Dermis microvascular lymphatic vessel endothelial cell (primary cell): Measurements from ENCODE around the gene GLS. TPM values are rescaled to one million over a fixed set of nuclear protein-coding genes. Genes with fewer than 3 reads are reported as not detected.
"Not testable (repeated sequence)": the region's sequence is repeated elsewhere in the genome, so short reads cannot be mapped to it uniquely, and the experiment has no call there.

Experiments used
- DNase-seq, 2 donors: peaks; one replicate each; pipeline versions ENCODE4 v3.0.0 to v3.0.0-alpha.2; 2010; ENCODE audit warnings: low read depth in 2 of 2
- total RNA-seq: library from RNA; depleted of rRNA; stranded (reverse); fragments of >200 nt; gene quantifications from 2 replicates; pipeline ENCODE4 v1.2.1, GENCODE V29; 2014

GLS gene
- total RNA-seq, 1 donor from 2014 or later, result 117 TPM

DNA sequence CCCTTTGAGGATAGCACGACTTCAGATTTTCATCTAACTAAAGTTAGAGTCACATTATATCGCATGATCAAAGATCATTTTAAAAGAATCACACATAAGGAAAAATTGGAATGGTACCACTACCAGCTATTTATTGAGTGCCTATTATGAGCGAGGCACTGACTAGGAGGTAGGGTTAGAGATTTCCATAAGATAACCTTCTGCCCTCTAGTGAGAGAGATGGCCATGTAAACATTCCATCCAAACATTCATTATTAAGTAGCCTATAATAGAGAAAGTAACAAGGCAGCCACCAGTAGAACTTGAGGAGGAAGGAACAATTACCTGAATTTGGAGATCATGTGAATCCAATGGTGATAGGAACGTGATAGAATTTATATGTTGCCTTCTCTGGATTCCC, 25.4 kb upstream of the GLS start:
- no peak for DNase-seq

DNA sequence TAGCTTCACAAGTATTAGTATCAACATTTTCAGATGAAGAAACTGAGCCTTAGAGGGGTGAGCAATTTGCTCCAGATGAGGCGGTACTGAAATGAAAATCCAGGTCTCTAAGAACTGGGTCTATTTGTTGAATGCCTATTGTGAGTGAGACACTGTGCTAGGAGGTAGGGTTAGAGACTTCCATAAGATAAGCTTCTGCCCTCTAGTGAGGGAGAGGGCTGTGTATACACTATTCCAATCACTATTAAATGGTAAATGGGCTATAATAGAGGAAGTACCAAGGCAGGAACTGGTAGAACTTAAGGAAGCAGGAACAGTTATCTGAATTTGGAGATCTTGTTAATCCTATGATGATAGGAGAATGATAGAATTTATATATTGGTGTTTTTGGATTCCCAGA, 23.6 kb upstream of the GLS start:
- DNase-seq, result no peak

DNA sequence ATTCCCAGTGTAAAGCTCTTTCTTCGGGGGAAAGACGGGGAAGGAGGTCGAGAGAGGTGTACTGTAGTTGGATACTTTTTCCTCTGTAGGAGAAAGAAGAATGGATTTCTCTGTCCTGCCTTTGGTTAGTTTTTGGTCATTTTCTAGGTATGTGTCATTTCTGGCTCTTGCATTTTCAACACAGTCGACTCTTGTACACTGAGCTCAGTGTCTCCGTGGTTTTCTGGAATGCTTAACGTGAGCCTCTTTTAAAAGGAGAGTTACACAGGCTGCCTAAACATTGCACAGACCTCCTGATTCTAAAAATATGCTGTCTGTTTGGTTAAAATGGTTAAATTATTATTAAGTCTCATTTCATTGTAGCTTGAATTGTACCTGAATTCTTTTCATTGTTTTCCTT, 21.8 kb upstream of the GLS start:
- no peak for DNase-seq

DNA sequence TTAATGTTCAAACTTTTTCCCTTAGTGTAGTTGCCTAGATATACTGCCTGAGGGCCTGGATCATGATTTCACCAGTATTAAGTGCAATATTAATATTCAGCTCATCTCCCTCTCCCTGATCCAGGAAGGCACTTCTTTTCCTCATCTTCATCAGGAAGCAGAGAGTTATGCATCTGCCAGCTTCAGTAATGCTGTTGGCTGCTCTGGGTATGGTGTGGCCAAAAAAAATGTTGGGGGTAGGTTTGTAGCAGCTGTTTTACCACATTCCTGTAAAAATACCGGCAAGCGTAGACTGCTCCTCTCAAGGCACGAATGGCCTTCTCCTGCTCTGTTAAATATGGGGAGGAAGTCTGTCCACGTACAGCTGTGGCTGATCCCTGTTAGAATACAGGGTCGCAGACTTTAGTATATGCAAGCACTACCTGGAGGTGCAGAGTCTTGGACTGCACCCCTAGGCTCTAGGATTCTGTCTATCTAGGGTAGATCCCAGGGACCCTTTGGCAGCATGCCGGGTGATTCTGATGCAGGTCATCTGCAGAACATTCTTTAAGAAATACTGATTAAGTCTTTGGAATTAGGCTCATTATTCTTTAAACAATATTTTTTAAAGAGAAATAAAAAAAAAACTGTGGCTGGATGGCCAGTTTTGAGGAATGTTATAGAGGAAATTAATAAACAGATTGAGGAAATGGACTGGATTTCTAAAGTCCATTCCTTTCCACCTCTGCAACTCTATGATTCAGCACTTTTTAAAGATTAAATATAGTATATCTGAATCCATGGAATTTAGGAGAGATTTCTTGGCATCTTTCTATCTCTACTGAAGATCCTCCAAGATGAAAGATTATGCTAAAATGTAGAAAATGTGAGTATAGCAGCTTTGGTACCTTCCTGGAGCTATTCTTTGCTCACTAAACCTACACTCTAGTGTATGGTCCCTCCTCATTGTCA, 21.0 kb upstream of the GLS start:
- DNase-seq, result no peak

DNA sequence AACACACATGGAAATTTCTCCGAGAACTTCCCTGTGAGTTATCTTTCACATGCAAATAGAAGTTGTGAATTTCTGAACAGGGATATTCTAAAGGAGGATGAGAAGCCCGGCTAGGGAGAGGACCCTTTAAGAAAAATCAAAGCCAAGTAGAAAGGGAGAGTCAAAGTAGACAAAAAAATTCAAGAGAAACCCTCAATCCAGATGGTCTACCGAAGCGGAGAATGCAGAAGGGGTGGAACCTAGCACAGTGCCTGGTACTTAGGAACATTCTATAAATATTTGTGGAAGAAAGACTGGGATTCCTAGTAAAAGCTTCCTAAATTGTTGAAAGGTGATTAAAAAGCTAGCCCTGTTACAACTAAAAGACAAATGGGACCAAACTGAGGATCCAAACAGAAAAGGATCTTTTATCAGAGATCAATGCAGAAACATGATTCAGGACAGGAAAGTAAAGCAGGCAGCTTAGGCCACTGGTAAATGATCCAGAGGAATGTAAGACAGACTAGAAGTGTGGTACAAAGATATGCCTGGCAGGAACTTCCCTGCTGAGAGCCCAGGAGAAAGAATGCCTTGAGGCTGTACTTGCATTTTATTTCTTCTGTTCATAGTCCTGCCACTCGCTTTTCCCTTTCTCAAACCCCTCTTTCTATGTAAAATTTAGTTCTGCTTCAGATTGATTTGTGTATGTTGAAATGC, 19.5 kb upstream of the GLS start:
- DNase-seq, result no peak

DNA sequence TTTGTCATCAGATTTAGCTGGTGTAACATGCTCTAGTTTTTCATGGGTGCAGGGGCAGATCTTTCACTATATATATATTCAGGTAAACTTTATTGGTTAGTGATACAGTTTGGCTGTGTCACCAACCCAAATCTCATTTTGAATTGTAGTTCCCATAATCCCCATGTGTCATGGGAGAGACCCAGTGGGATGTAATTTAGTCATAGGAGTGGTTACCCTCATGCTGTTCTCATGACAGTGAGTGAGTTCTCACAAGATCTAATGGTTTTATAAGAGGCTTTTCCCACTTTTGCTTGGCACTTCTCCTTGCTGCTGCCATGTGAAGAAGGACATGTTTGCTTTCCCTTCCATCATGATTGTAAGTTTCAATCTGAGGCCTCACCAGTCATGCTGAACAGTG, 18.5 kb upstream of the GLS start:
- not testable (repeated sequence) for DNase-seq

DNA sequence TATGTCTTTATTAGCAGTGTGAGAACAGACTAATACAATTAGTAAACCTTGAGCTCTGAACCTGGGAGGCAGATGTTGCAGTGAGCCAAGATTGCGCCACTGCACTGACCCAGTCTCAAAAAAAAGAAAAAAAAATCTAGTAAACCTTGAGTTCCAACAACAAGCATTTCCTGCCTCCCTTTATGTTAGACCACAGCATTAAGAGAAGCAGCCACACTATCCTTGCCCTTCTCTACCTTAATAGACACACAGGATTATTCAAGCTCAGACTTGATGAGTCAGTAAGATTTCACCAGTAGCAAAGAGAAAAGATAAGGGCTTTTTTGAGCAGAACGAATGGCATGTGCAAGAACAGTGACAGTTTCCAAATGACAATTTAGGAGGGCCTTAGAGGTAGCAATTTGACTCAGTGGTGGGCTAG, 18.0 kb upstream of the GLS start:
- DNase-seq, result no peak

DNA sequence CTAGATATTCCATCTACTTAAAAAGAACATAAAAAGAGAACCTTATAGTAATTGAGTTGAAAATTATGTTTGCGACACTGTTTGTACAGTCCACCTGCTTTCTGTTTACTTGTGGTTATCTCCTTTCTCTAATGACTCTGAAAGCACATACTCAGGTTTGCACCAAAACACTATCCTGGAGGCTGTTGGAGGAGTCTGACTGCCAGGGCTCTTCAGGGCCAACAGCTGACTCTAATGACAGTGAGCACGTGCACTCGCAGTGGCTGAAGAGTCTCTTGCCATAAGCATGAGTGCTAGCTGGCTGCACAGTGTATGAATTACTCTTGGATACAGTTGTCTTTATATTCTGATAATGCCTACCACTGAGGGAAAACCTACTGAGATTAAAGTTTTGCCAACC, 16.7 kb upstream of the GLS start:
- DNase-seq, result no peak

DNA sequence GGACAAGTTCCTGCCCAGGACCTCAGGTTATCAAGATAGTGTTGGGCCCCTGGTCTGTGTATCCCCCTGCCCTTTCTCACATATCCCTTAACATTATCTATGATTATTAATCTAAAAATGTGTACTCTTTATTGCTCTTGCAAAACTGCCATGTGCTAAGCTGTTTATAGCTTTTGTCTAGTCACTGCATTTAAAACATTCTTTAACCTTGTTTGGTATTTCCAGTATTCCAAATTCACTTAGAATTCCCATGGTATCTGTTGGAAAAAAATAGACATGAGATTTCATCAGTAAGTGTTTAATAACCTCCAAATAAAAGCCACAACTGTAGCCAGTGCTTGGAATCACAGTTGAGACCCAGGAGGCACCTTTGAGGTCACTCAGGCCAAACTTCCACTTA, 16.2 kb upstream of the GLS start:
- DNase-seq, result no peak

DNA sequence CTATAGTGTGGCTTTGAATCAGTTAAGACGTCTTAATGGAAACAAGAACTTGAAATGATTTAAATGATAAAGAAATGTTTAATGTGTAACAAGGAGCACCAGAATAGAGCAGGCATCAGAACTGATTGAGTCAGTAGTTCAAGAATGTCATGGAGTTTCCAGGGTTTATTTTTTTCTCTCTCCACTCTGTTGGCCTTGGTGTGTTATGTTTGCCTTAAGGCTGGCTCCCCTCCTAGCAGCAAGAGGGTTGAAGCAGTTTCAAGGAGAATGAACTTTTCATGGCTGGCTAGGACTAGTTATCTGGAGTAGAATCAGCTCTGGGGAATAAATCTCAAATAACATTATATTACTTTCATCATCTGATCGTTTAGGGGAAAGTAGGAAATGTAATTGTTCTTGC, 13.4 kb upstream of the GLS start:
- DNase-seq, result no peak

DNA sequence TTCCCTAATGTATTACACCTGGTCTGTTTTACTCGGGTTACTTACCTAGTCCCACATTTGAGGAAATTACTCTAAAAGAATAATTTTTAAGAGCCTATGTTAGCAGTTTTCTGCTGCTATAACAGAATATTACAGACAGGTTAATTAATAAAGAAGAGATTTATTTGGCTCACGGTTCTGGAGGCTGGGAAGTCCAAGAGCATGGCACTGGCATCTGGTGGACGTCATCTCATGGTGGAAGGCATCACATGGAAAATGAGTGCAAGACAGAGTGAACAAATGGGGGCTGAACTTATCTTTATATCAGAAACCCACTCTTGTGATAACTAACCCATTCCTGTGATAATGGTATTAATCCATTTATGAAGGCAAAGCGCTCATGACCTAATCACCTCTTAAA, 12.8 kb upstream of the GLS start:
- DNase-seq, result no peak

DNA sequence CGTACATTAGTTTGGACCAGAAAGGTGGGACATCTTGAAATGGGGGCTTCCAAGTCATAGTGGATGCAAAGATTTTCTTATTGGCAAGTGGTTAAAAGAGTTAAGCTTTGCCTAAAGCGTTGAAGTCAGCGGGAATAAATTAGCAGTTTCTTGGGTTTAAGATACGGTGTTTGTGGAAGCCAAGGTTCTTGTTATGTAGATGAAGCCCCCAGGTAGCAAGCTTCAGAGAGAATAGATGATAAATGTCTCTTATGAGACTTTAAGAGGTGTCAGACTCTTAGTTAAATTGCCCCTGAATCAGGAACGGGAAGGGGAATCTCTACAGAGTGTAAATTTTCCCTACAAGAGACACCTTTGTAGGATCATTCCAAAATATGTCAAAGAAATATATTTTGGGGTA, 10.9 kb upstream of the GLS start:
- DNase-seq, result no peak

DNA sequence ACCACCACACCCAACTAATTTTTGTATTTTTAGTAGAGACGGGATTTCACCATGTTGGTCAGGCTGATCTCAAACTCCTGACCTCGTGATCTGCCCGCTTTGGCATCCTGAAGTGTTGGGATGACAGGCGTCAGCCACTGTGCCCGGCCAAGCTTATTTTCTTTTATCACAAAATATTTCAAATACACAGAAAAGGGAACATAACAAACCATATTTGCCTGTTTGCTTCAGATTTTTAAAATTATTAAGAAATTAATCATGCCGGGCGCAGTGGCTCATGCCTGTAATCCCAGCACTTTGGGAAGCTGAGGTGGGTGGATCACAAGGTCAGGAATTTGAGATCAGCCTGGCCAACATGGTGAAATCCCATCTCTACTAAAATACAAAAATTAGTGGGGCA, 7.2 kb upstream of the GLS start:
- DNase-seq, result not testable (repeated sequence)

DNA sequence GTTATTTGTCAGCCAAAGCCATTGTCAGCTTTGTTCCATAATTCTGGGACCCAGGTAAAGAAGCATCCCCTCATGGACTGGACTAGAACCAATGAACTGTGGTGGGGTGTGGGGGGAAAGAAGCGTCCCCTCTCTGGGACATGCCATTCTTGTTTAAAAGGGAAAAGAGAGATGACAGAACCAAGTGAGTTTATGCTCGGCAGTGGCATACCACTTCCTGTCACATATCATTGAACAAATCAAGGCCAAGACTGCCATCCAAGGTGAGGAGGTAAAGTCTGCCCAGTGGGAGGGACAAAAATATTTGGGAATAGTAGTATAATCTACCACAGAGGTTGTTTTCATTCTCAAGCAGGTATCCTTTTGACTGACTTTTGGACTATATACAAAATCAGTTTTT, 4.7 kb upstream of the GLS start:
- DNase-seq, result no peak

DNA sequence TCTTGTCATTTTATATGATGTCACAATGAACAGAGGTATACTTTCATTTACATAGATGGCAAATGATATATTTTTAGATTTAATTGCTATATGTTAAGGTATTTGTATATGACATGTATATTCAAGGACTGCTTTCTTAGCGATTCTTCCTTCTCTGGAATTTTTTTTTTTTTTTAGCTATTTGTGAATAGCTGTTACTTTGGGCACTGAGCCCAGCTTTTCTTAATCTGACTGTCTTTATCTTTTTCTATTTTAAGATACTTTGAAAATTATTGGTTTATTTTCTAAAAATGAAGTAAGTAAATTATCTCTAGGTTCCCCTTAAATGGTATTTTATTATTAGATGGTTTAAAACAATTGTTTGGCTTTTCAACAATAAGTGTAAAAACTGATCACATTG, 4.0 kb upstream of the GLS start:
- no peak for DNase-seq

DNA sequence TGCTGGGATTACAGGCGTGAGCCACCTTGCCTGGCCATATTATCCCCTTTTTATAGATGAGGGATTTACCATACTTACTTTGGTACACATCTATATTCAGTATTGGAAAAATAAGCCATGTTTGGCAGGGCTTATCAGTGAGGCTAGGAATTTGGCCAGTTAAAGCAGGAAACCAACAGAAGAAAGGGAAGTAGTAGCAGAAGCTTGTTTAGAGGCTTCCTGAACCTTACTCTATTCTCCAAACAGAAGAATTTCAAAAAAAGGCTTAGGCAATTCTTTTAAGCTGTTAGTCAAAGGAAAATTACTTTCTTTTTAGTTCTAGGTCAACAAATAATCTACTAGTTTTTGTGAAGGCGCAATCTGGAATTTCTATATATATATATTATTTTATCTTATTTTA, 3.2 kb upstream of the GLS start:
- peak in 1 of 2 donors; percentile 60 for DNase-seq

DNA sequence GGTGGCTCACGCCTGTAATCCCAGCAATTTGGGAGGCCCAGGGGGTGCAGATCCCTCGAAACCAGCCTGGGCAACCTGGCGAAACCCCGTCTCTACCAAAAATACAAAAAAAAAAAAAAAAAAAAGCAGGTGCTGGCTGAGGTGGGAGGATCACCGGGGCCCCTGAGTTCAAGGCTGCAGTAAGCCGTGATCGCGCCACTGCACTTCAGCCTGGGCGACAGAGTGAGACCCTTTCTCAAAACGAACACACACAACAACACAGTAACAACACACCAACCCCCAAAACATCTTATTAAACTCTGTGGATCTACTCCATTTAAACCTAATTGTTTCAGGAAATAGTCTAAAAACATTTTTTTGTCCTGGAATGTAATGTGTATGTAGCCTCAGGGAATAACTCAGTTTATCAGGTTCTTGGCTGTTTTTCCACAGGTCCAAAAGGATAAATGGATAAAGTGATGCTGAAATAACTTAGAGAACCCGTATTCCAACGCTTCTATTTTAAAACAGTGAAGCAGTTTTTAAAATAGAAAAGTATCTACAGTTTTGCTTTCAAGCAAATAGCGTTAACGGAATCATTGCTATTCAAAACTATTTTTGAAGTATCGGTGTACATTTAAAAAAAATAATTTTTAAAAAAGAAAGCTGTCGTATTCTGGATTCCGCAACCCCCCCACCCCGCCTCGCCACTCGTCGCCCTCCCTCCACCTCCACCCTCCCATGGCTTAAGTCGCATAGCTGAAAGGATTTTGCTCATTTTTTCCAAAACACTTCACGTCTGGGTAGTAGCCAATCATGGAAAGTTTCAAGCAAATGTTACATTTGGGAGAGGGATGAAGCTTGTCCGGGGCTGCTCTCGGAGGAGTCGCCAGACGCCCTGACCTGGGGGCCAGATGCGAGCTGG, 895 bp upstream of the GLS start:
- peak; percentile 62 to 70 for DNase-seq

DNA sequence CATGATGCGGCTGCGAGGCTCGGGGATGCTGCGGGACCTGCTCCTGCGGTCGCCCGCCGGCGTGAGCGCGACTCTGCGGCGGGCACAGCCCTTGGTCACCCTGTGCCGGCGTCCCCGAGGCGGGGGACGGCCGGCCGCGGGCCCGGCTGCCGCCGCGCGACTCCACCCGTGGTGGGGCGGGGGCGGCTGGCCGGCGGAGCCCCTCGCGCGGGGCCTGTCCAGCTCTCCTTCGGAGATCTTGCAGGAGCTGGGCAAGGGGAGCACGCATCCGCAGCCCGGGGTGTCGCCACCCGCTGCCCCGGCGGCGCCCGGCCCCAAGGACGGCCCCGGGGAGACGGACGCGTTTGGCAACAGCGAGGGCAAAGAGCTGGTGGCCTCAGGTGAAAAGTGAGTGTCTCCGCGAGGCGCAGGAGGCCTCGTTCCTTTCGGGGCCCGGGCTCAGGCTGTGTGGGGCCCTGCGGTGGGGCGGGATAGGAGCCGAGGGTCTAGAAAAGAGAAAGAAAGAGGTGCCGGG, 520 bp downstream of the GLS start:
- DNase-seq, result no peak

DNA sequence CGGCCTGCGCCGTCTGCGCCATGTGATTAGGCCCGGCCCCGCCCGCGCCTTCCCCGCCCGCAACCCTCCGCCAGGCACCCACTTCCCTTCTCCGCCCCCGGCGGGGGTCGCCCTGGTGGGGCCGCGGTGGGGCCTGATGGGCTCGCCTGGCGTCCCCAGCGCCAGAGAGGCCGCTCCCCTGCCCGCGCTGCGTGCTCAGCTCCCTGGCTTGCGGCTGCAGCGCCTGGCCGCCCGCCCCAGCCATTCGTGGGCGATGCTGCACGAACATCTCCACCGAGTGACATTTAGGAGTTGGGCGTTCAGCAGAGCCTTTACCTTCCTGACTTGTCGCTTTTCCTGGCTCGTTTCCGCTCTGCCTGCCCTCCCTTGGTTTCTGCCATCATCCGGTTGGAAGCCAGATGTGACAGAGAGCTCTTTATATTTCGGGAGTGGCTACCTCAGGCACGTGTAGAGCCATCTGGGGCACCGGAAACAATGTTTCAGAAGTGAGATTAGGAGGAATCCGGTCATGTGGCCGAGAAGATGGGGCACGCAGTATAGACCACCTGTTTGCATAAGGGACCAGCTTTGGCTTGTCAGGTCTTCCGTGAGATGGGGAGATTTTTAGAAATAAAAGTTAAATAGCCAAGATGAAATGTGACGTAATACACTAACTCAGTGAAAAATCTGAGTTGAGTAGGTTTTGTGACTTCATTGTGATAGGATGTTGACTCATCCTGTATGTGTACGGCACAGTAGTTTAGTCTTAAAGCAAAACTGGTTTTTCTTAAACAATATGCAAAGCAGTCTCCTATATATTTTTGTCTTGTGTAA, 1.2 kb downstream of the GLS start:
- DNase-seq, result peak; percentile 47 to 78

DNA sequence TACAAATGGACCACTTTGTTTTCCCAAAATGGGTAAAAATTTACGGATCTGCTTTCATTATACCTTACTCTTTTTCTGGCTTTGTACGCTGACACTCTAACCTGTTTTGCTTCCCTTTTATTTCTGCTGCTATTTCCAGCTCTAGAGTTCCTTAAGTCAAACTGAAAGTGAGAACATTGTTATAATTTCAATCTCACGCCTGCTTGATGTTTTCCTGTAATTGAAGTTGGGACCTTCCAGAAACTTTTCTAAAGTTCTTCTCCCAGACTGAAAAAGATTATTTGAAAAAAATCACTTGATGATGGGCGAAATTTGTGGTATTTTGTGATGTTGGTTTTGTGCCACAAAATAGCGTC, 1.8 kb downstream of the GLS start:
- DNase-seq, result no peak
